LNCAP (cell line): ENCODE data around the gene EXO1.

ENCODE experiments used
- TF ChIP-seq, protein P1 (sequence below): fragments of 450-650 bp; IDR thresholded peaks from 2 replicates; pipeline ENCODE4 v1.5.1; 2017; ENCODE audit warnings: mild to moderate bottlenecking

The EXO1 gene

GRCh38 chr1:241899210-241899609 lies 51.2 kb downstream of the EXO1 start:
- TF ChIP-seq, protein P1, sequence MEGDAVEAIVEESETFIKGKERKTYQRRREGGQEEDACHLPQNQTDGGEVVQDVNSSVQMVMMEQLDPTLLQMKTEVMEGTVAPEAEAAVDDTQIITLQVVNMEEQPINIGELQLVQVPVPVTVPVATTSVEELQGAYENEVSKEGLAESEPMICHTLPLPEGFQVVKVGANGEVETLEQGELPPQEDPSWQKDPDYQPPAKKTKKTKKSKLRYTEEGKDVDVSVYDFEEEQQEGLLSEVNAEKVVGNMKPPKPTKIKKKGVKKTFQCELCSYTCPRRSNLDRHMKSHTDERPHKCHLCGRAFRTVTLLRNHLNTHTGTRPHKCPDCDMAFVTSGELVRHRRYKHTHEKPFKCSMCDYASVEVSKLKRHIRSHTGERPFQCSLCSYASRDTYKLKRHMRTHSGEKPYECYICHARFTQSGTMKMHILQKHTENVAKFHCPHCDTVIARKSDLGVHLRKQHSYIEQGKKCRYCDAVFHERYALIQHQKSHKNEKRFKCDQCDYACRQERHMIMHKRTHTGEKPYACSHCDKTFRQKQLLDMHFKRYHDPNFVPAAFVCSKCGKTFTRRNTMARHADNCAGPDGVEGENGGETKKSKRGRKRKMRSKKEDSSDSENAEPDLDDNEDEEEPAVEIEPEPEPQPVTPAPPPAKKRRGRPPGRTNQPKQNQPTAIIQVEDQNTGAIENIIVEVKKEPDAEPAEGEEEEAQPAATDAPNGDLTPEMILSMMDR: no peak

- TF ChIP-seq, protein P1: no peak
These were observed 52.4 kb downstream of the EXO1 start for GRCh38 chr1:241900381-241900780.

- TF ChIP-seq, protein P1: no peak
These were observed 54.5 kb downstream of the EXO1 start for GRCh38 chr1:241902391-241903065.

GRCh38 chr1:241916196-241916595 lies 68.2 kb downstream of the EXO1 start:
- TF ChIP-seq, protein P1: no peak

GRCh38 chr1:241917487-241917886 lies 69.5 kb downstream of the EXO1 start:
- TF ChIP-seq, protein P1: no peak

GRCh38 chr1:241918879-241919278 lies 70.9 kb downstream of the EXO1 start:
- TF ChIP-seq, protein P1: no peak

GRCh38 chr1:241924080-241924808 lies 76.2 kb downstream of the EXO1 start:
- TF ChIP-seq, protein P1: no peak
